KMS-11 (cell line): ENCODE measurements around the gene STARD13.

Experiments used
- H2AFZ ChIP-seq: fragments of 200-600 bp; sonication (generic); 2 replicates; pipeline ENCODE4 v1.6.1; 2016; ENCODE audit warnings: antibody characterized with exemption, mixed run types, low read depth
- H3K27ac ChIP-seq: fragments of 200-600 bp; sonication (generic); 2 replicates; pipeline ENCODE4 v1.6.1; 2016; ENCODE audit warnings: mild to moderate bottlenecking, mixed run types
- H3K27me3 ChIP-seq: fragments of 200-600 bp; sonication (generic); 2 replicates; pipeline ENCODE4 v1.6.1; 2017; ENCODE audit warnings: mild to moderate bottlenecking, low read depth, mixed run types, moderate library complexity; ENCODE audit not compliant: insufficient read depth
- H3K36me3 ChIP-seq: fragments of 200-600 bp; sonication (generic); 2 replicates; pipeline ENCODE4 v1.6.1; 2017; ENCODE audit warnings: mild to moderate bottlenecking, mixed run types; ENCODE audit not compliant: insufficient read depth
- H3K4me1 ChIP-seq: fragments of 200-600 bp; sonication (generic); 2 replicates; pipeline ENCODE4 v1.6.1; 2016; ENCODE audit warnings: mild to moderate bottlenecking, low read depth, mixed run types; ENCODE audit not compliant: poor library complexity, severe bottlenecking
- H3K4me2 ChIP-seq: fragments of 200-600 bp; sonication (generic); 2 replicates; pipeline ENCODE4 v1.7.0; 2016; ENCODE audit warnings: mild to moderate bottlenecking, mixed run types
- H3K4me3 ChIP-seq: fragments of 200-600 bp; sonication (generic); IDR thresholded peaks from 2 replicates; pipeline ENCODE4 v1.6.1; 2017; ENCODE audit warnings: low read depth, low read length, mixed read lengths; ENCODE audit not compliant: insufficient read depth
- H3K79me2 ChIP-seq: fragments of 200-600 bp; sonication (generic); 2 replicates; pipeline ENCODE4 v1.6.1; 2016; ENCODE audit warnings: low read depth, mixed run types; ENCODE audit not compliant: insufficient read depth
- H3K9ac ChIP-seq: fragments of 200-600 bp; sonication (generic); 2 replicates; pipeline ENCODE4 v1.6.1; 2016; ENCODE audit warnings: mild to moderate bottlenecking, mixed run types
- H4K20me1 ChIP-seq: fragments of 200-600 bp; sonication (generic); 2 replicates; pipeline ENCODE4 v1.6.1; 2016; ENCODE audit warnings: mild to moderate bottlenecking, mixed run types; ENCODE audit not compliant: insufficient read depth
- CTCF ChIP-seq: fragments of 200-600 bp; sonication (generic); conservative IDR thresholded peaks from 2 replicates; pipeline ENCODE4 v1.6.1; 2017; ENCODE audit warnings: low read depth, mild to moderate bottlenecking, antibody characterized with exemption, low read length, moderate library complexity, mixed read lengths

Gene STARD13

GRCh38 chr13:33322965-33323668 is 37.6 kb upstream of the STARD13 start:
- H2AFZ ChIP-seq, result no peak overlapping the region
- H3K27me3 ChIP-seq, result no peaks in the 10 kb centered on the region
- H3K4me1 ChIP-seq, result no peaks in the 10 kb centered on the region
- no peak for TF ChIP-seq CTCF
- H4K20me1 ChIP-seq, result no peaks in the 10 kb centered on the region
- H3K27ac ChIP-seq, result no peak overlapping the region
- no peaks in the 10 kb centered on the region for H3K36me3 ChIP-seq
- H3K4me2 ChIP-seq, result no peak overlapping the region
- H3K9ac ChIP-seq, result no peak overlapping the region
- no peak overlapping the region for H3K4me3 ChIP-seq
- no peaks in the 10 kb centered on the region for H3K79me2 ChIP-seq

GRCh38 chr13:33322543-33322809 is 36.9 kb upstream of the STARD13 start:
- Histone ChIP-seq H3K4me1 (no peaks in the 10 kb centered on the region), H2AFZ (no peak overlapping the region), H3K79me2 (no peaks in the 10 kb centered on the region), H3K4me3 (no peak overlapping the region), H3K27me3 (no peaks in the 10 kb centered on the region), H4K20me1 (no peaks in the 10 kb centered on the region), H3K36me3 (no peaks in the 10 kb centered on the region), H3K4me2 (no peak overlapping the region), H3K27ac (no peak overlapping the region), H3K9ac (no peak overlapping the region)
- no peak for TF ChIP-seq CTCF

- Histone ChIP-seq H3K4me3 (no peak overlapping the region), H4K20me1 (no peaks in the 10 kb centered on the region), H3K4me2 (no peak overlapping the region), H2AFZ (no peak overlapping the region), H3K27ac (no peak overlapping the region), H3K9ac (no peak overlapping the region), H3K36me3 (no peaks in the 10 kb centered on the region), H3K4me1 (no peaks in the 10 kb centered on the region), H3K27me3 (no peaks in the 10 kb centered on the region), H3K79me2 (no peaks in the 10 kb centered on the region)
- no peak for TF ChIP-seq CTCF
Observed at GRCh38 chr13:33321686-33322542, 36.4 kb upstream of the STARD13 start.

GRCh38 chr13:33319859-33320258 is 34.3 kb upstream of the STARD13 start:
- Histone ChIP-seq H3K4me3 (no peak overlapping the region), H4K20me1 (no peaks in the 10 kb centered on the region), H2AFZ (no peak overlapping the region), H3K4me2 (no peak overlapping the region), H3K27ac (no peak overlapping the region), H3K4me1 (no peaks in the 10 kb centered on the region), H3K36me3 (no peaks in the 10 kb centered on the region), H3K27me3 (no peaks in the 10 kb centered on the region), H3K79me2 (no peaks in the 10 kb centered on the region), H3K9ac (no peak overlapping the region)
- no peak for TF ChIP-seq CTCF
